Stimulated activated CD8-positive, alpha-beta memory T cell treated with anti-CD3 and anti-CD28 coated beads, Interleukin-2, amount 100 ng/mL, for 1 hour (primary cell): ENCODE measurements around the gene RBM47.

Experiments
- DNase-seq, 2 donors: peaks; one replicate each; pipeline ENCODE4 v3.0.0-alpha.2; 2020; ENCODE audit warnings: low read depth in 2 of 2

RBM47 gene

GRCh38 chr4:40492691-40493090, 137.0 kb downstream of the RBM47 start:
- DNase-seq, result no peak

- DNase-seq, result no peak
These were observed 139.2 kb downstream of the RBM47 start for GRCh38 chr4:40490481-40490880.

DNA sequence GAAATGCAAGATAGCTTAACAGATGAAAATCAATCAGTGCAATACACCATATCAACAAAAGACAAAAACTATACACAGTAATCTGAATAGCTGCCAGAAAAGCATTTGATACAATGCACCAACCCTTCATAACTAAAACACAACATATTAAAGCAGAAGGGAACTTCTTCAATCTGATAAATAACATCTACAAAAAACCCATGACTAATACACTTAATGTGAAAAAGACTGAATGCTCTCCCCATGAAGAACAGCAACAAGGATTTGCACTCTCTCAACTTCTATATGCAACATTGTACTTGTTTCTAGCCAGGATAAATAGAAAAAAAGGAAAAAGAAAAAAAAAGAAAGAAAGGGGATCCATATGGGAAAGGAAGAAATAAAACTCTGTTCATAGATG, 139.7 kb downstream of the RBM47 start:
- no peak for DNase-seq

DNA sequence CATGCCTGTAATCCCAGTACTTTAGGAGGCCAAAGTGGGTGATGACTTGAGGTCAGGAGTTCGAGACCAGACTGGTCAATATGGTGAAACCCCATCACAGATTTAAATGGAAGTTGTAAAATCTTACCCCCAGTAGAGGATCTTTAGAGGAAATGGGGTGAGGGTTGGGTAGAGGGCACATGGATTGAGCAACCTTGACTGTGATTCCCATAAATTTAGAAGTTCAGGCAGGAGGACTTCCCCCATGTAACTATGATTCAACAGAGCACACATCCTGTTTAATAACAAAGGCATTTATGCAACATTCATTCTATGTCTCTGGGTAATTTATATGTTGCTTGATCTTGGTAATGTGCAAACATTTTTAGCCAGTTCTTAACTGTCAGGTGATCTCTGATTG, 143.1 kb downstream of the RBM47 start:
- DNase-seq, result no peak

DNA sequence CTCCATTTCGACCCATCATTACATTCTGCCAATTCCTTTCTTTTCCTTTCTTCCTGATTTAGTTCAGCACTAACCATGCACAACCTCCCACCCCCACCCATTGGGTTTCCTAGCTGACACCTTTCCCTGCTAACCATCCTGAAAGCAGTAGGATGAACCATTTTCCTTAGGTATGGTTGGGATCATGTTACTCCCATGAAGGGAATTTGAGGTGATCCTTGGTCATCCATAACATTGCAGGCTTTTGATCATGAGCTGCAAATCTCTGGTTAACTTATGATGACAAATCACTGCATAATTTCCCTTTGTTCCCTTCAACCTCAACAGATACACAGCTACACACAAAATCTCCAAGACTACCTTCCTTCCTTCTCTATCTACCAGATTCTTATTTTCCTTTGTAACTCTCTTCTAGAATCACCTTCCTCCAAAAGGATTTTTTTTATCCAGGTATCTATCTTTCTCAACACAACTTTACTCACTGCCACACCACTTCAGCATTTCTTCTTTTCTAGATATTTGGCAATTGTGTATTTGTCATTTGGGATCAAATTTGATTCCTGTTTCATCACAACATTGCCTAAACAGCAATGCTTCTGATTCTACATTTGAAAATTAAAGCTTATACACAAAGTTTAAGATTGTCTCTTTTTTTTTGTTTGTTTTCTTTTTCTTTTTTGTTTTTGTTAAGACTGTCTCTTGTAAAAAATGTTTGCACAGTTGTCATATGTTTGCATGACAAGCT, 145.1 kb downstream of the RBM47 start:
- DNase-seq, result no peak

DNA sequence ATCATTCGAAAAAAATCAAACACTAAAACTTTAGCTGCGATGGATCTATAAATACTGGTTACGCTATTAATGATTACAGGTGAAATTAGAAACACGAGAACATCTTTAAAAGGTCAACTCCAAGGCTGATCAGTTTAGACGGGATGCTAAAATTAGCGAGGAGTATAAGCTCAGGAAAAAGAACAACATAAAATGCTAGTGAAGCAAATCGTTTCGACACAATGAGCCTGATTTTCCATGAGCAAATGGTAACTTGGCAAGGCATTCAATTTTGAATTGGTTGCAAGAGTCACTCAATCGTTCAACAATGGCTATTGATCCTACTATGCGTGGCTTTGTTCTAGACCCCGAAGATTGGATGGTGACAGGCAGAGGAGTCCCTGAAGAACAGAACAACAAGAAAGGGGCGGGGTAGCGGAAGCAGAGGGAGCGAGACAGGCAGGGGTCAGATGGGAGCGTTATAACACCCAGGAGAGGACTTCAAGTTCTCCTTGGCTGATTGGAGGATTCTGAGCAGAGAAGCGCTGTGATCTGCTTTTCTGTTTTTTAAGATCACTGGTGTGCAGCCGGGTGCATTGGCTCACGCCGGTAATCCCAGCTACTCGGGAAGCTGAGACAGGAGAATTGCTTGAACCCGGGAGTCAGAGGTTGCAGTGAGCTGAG, 146.5 kb downstream of the RBM47 start:
- DNase-seq, result no peak

DNA sequence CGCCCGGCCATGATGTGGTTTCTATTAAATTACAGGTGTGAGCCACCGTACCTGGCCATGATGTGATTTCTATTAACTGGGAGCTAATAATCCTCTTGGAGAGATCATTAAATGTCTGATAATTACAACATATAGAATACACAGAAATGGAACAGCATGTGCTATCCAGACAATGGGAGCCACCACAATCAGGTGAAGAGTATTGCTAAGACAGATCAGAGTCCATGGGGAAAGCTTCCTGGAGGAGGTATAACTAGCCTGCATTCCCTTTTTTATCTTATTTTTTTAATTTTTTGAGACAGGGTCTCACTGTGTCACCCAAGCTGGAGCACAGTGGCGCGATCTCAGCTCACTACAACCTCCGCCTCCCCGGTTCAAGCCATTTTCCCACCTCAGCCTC, 147.7 kb downstream of the RBM47 start:
- DNase-seq, result no peak

DNA sequence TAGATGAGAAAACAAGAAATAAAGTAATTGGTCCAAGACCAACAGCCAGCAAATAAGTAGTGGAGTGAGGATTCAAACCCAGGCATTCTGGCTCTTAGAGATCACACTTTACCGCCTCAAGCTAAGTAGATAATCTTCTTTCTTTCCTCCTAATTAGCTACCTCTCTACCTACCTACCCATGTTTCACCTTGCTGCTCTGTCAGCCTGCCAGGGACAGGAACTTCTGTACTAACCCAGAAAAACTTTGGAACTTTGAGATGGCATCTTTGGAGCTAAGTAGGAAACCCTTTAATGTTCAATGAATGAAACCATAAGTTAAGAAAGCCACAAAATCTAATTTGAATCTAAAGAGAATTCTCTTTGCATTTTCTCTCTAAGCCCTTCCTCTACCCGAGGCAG, 149.4 kb downstream of the RBM47 start:
- no peak for DNase-seq

DNA sequence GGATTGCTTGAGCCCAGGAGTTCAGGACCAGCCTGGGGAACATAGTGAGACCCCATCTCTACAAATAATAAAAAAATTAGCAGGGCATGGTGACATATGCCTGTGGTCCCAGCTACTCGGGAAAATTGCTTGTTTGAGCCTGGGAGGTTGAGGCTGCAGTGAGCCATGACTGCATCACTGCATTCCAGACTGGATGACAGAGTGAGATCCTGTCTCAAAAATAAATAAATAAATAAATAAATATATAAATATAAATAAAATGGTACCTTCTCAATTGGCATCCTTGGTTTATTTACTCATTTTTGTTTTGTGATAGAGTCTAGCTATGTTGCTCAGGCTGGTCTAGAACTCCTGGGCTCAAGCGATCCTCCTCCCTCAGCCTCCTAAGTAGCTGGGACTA, 150.3 kb downstream of the RBM47 start:
- no peak for DNase-seq

DNA sequence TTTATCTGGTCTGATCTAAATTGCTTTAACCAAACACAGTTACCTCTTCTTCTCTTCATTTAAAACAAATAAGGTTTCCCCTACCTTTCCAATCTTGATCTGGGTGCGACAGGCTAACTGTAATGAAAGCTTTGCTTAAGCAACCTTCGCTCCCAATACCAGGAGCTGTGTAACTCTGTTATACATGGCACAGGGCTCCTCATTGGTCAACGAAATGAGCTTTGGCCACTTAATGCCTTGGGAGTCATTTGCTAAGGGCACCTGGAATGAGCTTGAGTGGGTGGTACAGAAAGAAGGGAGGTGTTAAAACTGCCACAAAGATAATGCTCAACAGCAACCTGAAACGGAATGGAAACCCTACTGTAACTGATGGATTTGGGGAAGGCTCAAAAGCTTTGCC, 154.1 kb downstream of the RBM47 start:
- no peak for DNase-seq

DNA sequence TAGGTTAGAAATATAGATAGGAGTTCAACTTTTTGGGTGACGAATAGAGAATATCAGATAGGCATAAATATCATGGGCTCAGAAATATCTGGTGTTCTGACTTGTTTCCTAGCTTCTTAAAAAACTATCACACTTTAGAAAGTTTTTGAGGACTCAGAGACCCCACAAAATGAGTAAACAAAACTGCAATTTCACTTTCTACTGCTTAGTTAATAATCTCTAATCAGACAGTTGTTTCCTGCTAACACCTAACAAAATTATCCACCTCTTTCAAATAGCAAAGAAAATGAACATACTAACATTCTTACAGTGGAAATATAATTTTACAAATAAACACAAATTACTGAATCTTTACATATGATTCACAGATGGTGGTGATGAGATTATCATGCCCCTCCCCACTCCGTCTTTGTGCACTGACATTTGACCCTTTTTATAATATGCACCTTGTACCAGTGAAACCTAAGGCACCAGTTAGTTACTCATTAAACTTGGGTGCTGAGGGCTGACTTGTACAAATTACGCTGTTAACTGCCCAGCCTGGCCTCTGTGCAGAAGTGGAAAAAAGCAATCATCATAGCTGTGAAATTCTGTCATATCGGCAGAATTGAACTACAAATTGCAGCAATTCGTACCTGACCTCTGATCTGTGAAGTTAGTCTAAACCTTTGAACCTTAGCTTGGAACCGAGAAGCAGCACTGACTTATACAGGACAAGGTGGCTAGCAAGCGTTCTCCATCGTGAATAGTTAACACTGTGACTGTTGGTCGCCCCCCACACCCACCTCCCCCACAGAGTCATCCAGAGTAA, 155.9 kb downstream of the RBM47 start:
- no peak for DNase-seq

DNA sequence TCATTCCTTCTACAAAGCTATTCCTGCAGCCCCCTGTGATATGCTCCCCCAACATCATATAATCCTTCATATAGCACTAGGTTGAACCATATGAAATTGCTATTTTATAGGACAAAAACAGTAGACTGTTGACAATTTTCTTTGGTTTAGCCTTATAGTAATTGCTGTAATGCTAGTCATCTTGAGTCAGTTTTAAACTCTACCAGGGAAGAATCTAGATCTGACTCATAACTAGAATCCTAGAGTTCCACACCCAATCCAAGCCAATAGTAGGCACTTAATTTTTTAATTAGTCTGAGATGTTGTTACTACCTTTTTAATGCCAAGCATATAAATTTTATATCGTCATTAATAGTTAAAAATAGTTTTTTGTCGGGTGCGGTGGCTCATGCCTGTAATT, 157.7 kb downstream of the RBM47 start:
- DNase-seq, result no peak

DNA sequence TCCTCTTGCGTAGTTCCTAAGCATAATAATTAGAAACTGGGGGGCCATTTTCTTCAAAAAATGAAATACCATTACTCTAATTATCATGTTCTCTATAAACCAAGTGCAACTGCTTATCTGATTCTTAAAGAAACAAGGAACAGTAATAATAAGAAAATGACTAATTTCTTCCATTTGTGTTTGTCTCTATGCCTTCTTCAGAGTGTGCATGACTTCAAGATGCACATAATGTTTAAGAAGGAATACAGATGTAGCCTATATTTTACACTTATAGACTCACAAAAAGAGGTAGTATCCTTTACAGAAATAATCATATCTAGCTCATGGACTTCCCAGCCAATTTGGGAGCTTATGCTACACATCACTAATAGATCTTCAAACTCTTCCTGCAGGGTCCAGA, 162.9 kb downstream of the RBM47 start:
- no peak for DNase-seq

- no peak for DNase-seq
These were observed 167.3 kb downstream of the RBM47 start for GRCh38 chr4:40462326-40462725.

GRCh38 chr4:40461879-40462278, 167.8 kb downstream of the RBM47 start:
- no peak for DNase-seq

GRCh38 chr4:40461062-40461461, 168.6 kb downstream of the RBM47 start:
- no peak for DNase-seq

DNA sequence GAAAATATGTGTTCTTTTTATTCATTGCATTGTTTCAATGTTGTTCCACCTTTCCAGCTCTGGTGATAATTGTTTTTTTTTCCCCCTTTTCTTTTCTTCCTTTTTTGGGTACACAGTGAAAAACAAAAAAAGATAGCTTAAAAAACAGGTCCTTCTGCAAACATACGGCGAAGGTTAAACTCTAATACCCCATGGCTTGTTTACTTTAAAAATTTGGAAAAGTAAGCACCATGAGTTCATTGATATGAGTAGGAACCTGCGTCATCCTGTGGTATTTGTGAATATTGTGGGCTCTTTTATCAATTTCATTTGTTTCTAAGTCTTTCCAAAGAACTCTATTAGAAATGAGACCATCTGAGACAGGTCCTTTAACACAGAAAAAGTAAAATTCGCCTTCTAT, 171.0 kb downstream of the RBM47 start:
- no peak for DNase-seq

DNA sequence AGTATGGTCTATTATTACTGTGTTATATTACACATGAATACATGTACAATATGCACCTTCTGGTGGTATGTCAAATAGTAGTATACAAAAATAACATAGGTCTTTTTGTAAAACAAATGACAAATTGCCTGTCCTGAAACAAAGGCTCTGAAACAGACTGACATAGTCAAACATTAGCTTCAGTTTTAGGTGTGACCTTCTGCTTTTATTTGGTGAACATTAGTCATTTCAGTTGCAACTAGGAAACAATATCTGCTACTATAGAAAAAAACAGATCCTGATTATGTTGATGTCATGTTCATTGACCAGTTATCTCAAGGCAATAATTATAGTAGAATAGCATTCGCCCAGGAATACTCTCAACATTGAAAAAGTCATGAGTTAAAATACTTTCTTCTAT, 171.6 kb downstream of the RBM47 start:
- DNase-seq, result no peak

DNA sequence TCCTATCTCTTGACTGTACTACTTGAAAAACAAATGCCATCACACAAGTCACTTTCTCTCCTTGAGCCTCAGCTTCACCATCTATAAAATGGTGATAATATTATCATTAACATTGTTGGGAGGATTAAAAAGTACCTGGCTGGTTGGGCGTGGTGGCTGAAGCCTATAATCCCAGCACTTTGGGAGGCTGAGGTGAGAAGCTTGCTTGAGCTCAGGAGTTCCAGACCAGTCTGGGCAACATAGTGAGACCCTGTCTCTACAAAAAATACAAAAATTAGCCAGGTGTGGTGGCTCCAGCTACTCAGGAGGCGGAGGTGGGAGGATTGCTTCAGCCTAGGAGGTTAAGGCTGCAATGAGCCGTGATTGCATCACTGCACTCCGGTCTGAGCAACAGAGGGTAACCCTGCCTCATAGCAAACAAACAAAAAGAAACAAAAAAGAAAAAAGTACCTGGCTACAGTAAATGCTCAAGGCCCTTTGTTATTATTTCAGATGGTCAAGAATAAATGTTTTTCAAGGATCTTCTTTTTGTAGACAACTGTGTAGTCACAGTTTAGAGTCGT, 174.2 kb downstream of the RBM47 start:
- DNase-seq, result no peak

DNA sequence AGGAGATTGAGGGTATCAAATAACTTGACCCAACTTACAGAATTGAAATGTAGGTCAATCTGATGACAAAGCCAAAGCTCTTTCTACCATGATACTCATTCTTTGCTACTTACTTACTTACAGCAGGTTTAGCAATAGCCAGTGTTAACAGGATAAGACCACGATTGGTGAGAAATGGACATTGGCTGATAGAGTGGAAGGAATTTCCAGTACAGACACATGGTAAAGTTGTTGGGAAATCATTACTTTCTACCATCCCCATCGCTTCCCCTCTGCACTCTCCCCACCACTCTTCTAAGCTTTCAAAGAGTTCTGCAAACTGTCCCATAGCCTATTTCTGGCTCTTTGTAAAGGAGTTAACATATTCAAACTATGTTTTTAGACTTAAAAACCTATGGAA, 174.8 kb downstream of the RBM47 start:
- no peak for DNase-seq

- no peak for DNase-seq
These were observed 175.8 kb downstream of the RBM47 start for GRCh38 chr4:40453912-40454311.

DNA sequence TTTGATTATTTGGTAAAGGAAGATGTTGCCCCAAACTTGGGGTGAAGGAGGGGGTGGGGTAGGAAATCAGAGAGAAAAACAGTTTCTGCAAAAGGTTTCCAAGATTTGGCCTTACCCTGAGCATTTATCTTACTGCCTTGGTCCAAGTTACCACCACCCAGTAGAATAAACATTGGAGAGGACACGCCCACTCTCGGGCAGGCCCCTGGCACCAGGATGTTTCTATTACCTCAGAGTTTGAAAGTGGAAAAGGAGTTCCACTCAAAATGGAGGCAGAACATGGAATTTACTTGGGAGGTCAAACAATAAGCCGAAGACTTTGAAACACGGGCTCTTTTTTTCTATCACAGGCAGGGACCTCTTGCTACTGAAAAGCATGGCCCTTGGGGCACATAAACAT, 180.8 kb downstream of the RBM47 start:
- DNase-seq, result no peak

- no peak for DNase-seq
These were observed 182.8 kb downstream of the RBM47 start for GRCh38 chr4:40446839-40447238.
